Measurements from ENCODE around the gene SBK2. TPM values are rescaled to one million over a fixed set of nuclear protein-coding genes. Genes with fewer than 3 reads are reported as not detected.

The SBK2 gene
- total RNA-seq, 1 donor from 2014 or later: not detected

DNA sequence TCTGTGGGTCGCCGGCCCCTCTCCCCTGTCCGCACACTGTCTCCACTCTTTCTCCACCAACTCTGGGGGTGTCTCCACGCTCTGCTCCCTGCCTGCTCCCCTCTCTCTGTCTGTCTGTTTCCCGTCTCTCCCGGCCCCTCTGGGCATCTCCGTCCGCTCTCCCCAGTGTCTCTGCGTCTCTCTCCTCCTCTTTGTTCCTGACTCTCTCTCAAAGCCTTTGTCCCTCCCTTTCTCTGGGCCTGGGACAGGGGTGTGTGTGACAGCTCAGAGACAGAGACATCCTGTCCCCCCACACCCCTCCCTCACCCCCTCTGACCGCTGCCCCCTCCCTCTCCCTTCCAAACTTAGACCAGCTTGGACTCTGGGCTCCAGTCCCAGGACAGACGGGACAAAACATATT lies 9.1 kb upstream of the SBK2 start:
- TF ChIP-seq, protein P1, sequence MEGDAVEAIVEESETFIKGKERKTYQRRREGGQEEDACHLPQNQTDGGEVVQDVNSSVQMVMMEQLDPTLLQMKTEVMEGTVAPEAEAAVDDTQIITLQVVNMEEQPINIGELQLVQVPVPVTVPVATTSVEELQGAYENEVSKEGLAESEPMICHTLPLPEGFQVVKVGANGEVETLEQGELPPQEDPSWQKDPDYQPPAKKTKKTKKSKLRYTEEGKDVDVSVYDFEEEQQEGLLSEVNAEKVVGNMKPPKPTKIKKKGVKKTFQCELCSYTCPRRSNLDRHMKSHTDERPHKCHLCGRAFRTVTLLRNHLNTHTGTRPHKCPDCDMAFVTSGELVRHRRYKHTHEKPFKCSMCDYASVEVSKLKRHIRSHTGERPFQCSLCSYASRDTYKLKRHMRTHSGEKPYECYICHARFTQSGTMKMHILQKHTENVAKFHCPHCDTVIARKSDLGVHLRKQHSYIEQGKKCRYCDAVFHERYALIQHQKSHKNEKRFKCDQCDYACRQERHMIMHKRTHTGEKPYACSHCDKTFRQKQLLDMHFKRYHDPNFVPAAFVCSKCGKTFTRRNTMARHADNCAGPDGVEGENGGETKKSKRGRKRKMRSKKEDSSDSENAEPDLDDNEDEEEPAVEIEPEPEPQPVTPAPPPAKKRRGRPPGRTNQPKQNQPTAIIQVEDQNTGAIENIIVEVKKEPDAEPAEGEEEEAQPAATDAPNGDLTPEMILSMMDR (IDR thresholded peaks at IDR 0.05): no peak
- no peaks in the 10 kb centered on the region for H3K36me3 Mint-ChIP-seq (ENCODE audit: unreplicated experiment)
- no peak overlapping the region for H3K27ac Mint-ChIP-seq (ENCODE audit: unreplicated experiment)
- H3K27me3 Mint-ChIP-seq (ENCODE audit: unreplicated experiment): peaks cover 2% of the 10 kb centered on the region
- H3K9me3 Mint-ChIP-seq (ENCODE audit: unreplicated experiment): peaks cover 5% of the 10 kb centered on the region
- no peak overlapping the region for H3K4me3 Mint-ChIP-seq (ENCODE audit: unreplicated experiment)
- DNase-seq (ENCODE audit: extremely low spot score, unreplicated experiment): no peak
- H3K4me1 Mint-ChIP-seq (ENCODE audit: unreplicated experiment): peaks cover 48% of the 10 kb centered on the region

DNA sequence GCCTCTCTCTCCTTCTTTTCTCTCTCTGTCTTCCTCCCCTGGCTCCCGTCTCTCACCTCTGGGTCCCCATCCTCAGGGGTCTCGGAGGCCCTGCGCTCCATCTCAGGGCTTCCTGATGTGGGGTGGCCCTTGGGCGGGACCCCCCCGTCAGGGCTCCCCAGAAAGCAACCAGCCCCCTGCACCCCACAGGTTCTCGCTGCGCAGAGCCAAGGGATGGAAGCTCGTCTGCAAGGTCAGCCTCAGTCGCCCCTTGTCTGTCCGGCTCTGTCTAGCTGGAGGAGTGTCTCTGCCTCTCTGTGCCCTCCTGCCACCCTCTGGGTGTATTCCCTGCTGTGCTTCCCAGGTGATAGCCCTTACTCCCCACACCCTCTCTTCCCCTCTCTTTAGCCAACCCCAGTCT lies 8.5 kb upstream of the SBK2 start, which contains the start of gene SBK3:
TSS of gene SBK3 (minus strand) at position 101 of the 400 bp plus-strand sequence. CDS start at position 101, 0 bp downstream.
- DNase-seq (ENCODE audit: extremely low spot score, unreplicated experiment): no peak
- H3K4me3 Mint-ChIP-seq (ENCODE audit: unreplicated experiment): no peak within 1 kb of the TSS
- peaks cover 48% of the 10 kb centered on the region for H3K4me1 Mint-ChIP-seq (ENCODE audit: unreplicated experiment)
- TF ChIP-seq, protein P1 (IDR thresholded peaks at IDR 0.05): no peak
- H3K27me3 Mint-ChIP-seq (ENCODE audit: unreplicated experiment): peaks cover 2% of the 10 kb centered on the region
- peaks cover 5% of the 10 kb centered on the region for H3K9me3 Mint-ChIP-seq (ENCODE audit: unreplicated experiment)
- H3K36me3 Mint-ChIP-seq (ENCODE audit: unreplicated experiment): no peaks in the 10 kb centered on the region
- H3K27ac Mint-ChIP-seq (ENCODE audit: unreplicated experiment): no peak within 1 kb of the TSS

DNA sequence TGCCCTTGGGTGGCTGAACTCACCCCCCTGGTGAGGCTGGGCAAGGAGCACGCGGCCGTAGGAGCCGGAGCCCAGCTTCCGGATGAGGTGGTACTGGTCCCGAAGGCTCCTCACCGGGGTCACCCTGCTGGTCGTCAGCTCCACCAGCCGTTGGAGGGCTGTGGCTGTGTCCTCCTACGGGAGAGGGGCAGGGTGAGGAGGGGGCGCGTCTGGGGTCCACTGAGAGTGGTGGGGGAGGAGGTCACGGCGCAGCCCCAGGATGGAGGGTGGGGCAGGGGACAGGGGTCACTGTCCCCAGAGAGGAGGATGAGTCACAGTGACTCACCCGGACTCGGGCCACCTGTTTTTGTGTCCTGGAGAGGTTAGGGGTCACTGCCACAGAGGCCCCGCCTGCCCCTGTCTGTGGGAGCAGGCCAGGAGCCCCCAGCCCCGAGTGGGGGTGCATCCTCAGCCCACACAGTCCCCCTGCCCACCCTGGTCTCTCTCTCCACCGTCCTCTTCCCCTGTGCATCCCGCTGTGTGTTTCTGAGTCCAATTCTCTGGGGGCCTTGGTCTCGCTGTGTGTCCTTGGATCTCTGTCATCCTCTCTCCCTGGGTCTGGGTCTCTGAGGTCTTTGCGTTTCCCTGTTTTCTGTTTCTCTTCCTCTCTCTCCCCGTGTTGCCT lies 8.0 kb upstream of the SBK2 start:
- H3K27ac Mint-ChIP-seq (ENCODE audit: unreplicated experiment): no peak overlapping the region
- H3K27me3 Mint-ChIP-seq (ENCODE audit: unreplicated experiment): peaks cover 2% of the 10 kb centered on the region
- no peak overlapping the region for H3K4me3 Mint-ChIP-seq (ENCODE audit: unreplicated experiment)
- peaks cover 43% of the 10 kb centered on the region for H3K4me1 Mint-ChIP-seq (ENCODE audit: unreplicated experiment)
- TF ChIP-seq, protein P1 (IDR thresholded peaks at IDR 0.05): no peak
- DNase-seq (ENCODE audit: extremely low spot score, unreplicated experiment): no peak
- no peaks in the 10 kb centered on the region for H3K36me3 Mint-ChIP-seq (ENCODE audit: unreplicated experiment)
- H3K9me3 Mint-ChIP-seq (ENCODE audit: unreplicated experiment): peaks cover 5% of the 10 kb centered on the region

DNA sequence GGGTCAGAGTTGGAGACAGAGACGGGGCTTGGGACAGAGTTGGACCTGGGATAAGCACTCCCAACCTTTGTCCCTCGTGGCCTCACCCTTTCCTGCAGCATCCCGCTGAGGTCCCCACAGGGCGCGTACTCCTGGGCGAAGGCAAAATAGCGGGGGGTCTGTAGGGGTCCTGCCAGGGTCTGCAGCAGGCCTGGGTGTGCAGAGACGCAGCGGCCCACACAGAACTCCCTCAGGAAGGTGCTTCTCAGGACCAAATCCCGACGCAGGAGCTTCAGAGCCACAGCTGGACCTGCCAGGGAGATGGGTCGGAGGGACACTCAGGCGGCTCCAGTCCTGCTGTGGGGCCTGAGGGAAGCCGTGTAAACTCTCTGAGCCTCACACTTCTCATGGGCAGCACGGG lies 7.1 kb upstream of the SBK2 start:
- TF ChIP-seq, protein P1 (IDR thresholded peaks at IDR 0.05): no peak
- no peak overlapping the region for H3K4me3 Mint-ChIP-seq (ENCODE audit: unreplicated experiment)
- no peaks in the 10 kb centered on the region for H3K36me3 Mint-ChIP-seq (ENCODE audit: unreplicated experiment)
- H3K27me3 Mint-ChIP-seq (ENCODE audit: unreplicated experiment): peaks cover 2% of the 10 kb centered on the region
- peaks cover 34% of the 10 kb centered on the region for H3K4me1 Mint-ChIP-seq (ENCODE audit: unreplicated experiment)
- no peak overlapping the region for H3K27ac Mint-ChIP-seq (ENCODE audit: unreplicated experiment)
- H3K9me3 Mint-ChIP-seq (ENCODE audit: unreplicated experiment): peaks cover 5% of the 10 kb centered on the region
- no peak for DNase-seq (ENCODE audit: extremely low spot score, unreplicated experiment)

DNA sequence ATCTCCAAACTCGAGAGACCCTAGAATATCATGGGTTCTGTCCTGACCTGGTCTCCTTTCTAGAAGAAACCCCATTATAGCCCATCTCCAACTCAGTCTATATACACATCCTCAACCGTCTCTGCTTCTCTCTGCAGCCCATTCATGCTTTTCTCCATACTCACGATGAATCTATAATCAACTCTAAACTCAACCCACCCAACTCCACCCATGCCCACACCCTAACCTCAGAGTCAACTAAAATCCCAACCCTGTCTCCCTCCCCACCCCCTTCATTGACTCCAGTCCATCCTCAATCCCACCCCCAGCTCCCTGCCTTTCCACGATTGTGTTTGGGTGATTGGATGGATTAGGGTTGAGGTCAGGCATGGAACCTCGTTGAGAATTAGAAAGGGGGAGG lies 6.6 kb upstream of the SBK2 start:
- Mint-ChIP-seq H3K27me3 (ENCODE audit: unreplicated experiment) (peaks cover 2% of the 10 kb centered on the region), H3K4me1 (ENCODE audit: unreplicated experiment) (peaks cover 32% of the 10 kb centered on the region), H3K9me3 (ENCODE audit: unreplicated experiment) (peaks cover 5% of the 10 kb centered on the region), H3K36me3 (ENCODE audit: unreplicated experiment) (no peaks in the 10 kb centered on the region), H3K4me3 (ENCODE audit: unreplicated experiment) (no peak overlapping the region), H3K27ac (ENCODE audit: unreplicated experiment) (no peak overlapping the region)
- TF ChIP-seq, protein P1 (IDR thresholded peaks at IDR 0.05): no peak
- no peak for DNase-seq (ENCODE audit: extremely low spot score, unreplicated experiment)
